HG03280 (cell line): Measurements from ENCODE around the gene TMEM88.

ENCODE experiments used
- ATAC-seq: cut with Tn5 transposase; IDR thresholded peaks from one replicate; pipeline ENCODE4 v1.9.1; 2021; ENCODE audit warnings: mild to moderate bottlenecking, moderate library complexity; ENCODE audit not compliant: unreplicated experiment

TMEM88 gene

GRCh38 chr17:7884581-7885366 is 29.9 kb downstream of the TMEM88 start:
- ATAC-seq, result peak; percentile 15

- ATAC-seq, result peak; percentile 32
Measured at GRCh38 chr17:7885367-7886226, 30.7 kb downstream of the TMEM88 start.

GRCh38 chr17:7886227-7887037 is 31.6 kb downstream of the TMEM88 start:
- ATAC-seq, result no peak

- no peak for ATAC-seq
Measured at GRCh38 chr17:7887038-7887481, 32.2 kb downstream of the TMEM88 start.

- peak; percentile 41 for ATAC-seq
Measured at GRCh38 chr17:7887482-7888183, 32.8 kb downstream of the TMEM88 start.

- no peak for ATAC-seq
Measured at GRCh38 chr17:7888184-7888920, 33.5 kb downstream of the TMEM88 start, which contains the start of gene CHD3. CHD3 (plus strand) TSS chr17:7888789; CDS start chr17:7889001, 212 bp downstream.

GRCh38 chr17:7889166-7889955 is 34.5 kb downstream of the TMEM88 start:
- no peak for ATAC-seq

- no peak for ATAC-seq
Measured at GRCh38 chr17:7893187-7893880, 38.5 kb downstream of the TMEM88 start.

GRCh38 chr17:7894226-7894625 is 39.4 kb downstream of the TMEM88 start:
- no peak for ATAC-seq

- ATAC-seq, result no peak
Measured at GRCh38 chr17:7894866-7895265, 40.0 kb downstream of the TMEM88 start.

- no peak for ATAC-seq
Measured at GRCh38 chr17:7897090-7897489, 42.2 kb downstream of the TMEM88 start.

GRCh38 chr17:7897773-7898172 is 42.9 kb downstream of the TMEM88 start:
- ATAC-seq, result no peak

GRCh38 chr17:7903154-7904103 is 48.6 kb downstream of the TMEM88 start:
- no peak for ATAC-seq
